ENCODE data around the gene BRSK1.

Gene BRSK1

GRCh38 chr19:55283548-55284377, at the start of gene BRSK1:
BRSK1 (plus strand) TSS chr19:55283997; CDS start chr19:55284443, 446 bp downstream.
- peak; percentile 87 for DNase-seq

GRCh38 chr19:55238030-55238429, 45.8 kb upstream of the BRSK1 start:
- no peak for DNase-seq

- DNase-seq: no peak
Observed at GRCh38 chr19:55239004-55239403, 44.8 kb upstream of the BRSK1 start.

GRCh38 chr19:55240713-55241020, 43.1 kb upstream of the BRSK1 start:
- DNase-seq: peak; percentile 1

GRCh38 chr19:55241143-55241934, 42.5 kb upstream of the BRSK1 start:
- peak; percentile 29 for DNase-seq

- DNase-seq: peak; percentile 19
Observed at GRCh38 chr19:55241935-55242464, 41.8 kb upstream of the BRSK1 start.

GRCh38 chr19:55242517-55242916, 41.3 kb upstream of the BRSK1 start:
- DNase-seq: no peak

GRCh38 chr19:55244004-55244680, 39.7 kb upstream of the BRSK1 start:
- DNase-seq: no peak

GRCh38 chr19:55245236-55245904, 38.4 kb upstream of the BRSK1 start:
- DNase-seq: no peak

- peak; percentile 3 for DNase-seq
Observed at GRCh38 chr19:55246462-55247451, 37.0 kb upstream of the BRSK1 start.

- peak; percentile 71 for DNase-seq
Observed at GRCh38 chr19:55247621-55248099, 36.1 kb upstream of the BRSK1 start.

- DNase-seq: no peak
Observed at GRCh38 chr19:55248166-55248675, 35.6 kb upstream of the BRSK1 start.

GRCh38 chr19:55248704-55249103, 35.1 kb upstream of the BRSK1 start:
- no peak for DNase-seq

- no peak for DNase-seq
Observed at GRCh38 chr19:55249841-55250240, 34.0 kb upstream of the BRSK1 start.

- no peak for DNase-seq
Observed at GRCh38 chr19:55250262-55251036, 33.3 kb upstream of the BRSK1 start.

GRCh38 chr19:55251341-55252081, 32.3 kb upstream of the BRSK1 start:
- no peak for DNase-seq

GRCh38 chr19:55252760-55253663, 30.8 kb upstream of the BRSK1 start:
- DNase-seq: no peak
